Lung (tissue), 12 donors: ENCODE results near the gene GABRG3. TPM values are rescaled to one million over a fixed set of nuclear protein-coding genes. Genes with fewer than 3 reads are reported as not detected.

ENCODE experiments used
- ATAC-seq: fragments of 200-7000 bp; cut with Tn5 transposase; one replicate; pipeline ENCODE4 v1.9.1; 2020; ENCODE audit warnings: moderate number of reproducible peaks; ENCODE audit not compliant: insufficient read depth, low FRiP score
- DNase-seq, 3 donors: peaks; one replicate each; pipeline ENCODE4 v3.0.0-alpha.2; 2013 to 2017
- H3K27ac ChIP-seq, 2 donors: one replicate each; pipeline ENCODE4 v1.5.1; 2013; ENCODE audit warnings: mild to moderate bottlenecking in 2 of 2, moderate library complexity in 2 of 2, control low read depth in 1 of 2, inconsistent platforms in 1 of 2, low read depth in 1 of 2, low read length in 1 of 2
- H3K27me3 ChIP-seq, 3 donors: one replicate each; pipeline ENCODE4 v1.5.1; 2013; ENCODE audit warnings: low read length in 2 of 3; ENCODE audit not compliant: control insufficient read depth in 3 of 3, insufficient read depth in 3 of 3
- H3K36me3 ChIP-seq, 4 donors: one replicate each; pipeline ENCODE4 v1.5.1; 2013; ENCODE audit warnings: low read length in 4 of 4, mild to moderate bottlenecking in 1 of 4, moderate library complexity in 1 of 4; ENCODE audit not compliant: control insufficient read depth in 4 of 4, insufficient read depth in 4 of 4
- H3K4me1 ChIP-seq, 5 donors: one replicate each; pipeline ENCODE4 v1.5.1; 2013; ENCODE audit warnings: low read length in 5 of 5, mild to moderate bottlenecking in 2 of 5, moderate library complexity in 1 of 5; ENCODE audit not compliant: control insufficient read depth in 5 of 5, insufficient read depth in 5 of 5
- H3K4me3 ChIP-seq: one replicate; pipeline ENCODE4 v1.5.1; 2013; ENCODE audit warnings: mild to moderate bottlenecking, control low read depth, moderate library complexity
- H3K9ac ChIP-seq, 2 donors: one replicate each; pipeline ENCODE4 v1.5.1; 2013; ENCODE audit warnings: low read length in 2 of 2, control low read depth in 1 of 2; ENCODE audit not compliant: insufficient read depth in 1 of 2
- H3K9me3 ChIP-seq, 4 donors: one replicate each; pipeline ENCODE4 v1.5.1; 2013; ENCODE audit warnings: low read length in 3 of 4, mild to moderate bottlenecking in 1 of 4, moderate library complexity in 1 of 4; ENCODE audit not compliant: control insufficient read depth in 4 of 4, insufficient read depth in 3 of 4
- CTCF ChIP-seq: IDR thresholded peaks from 2 replicates; pipeline ENCODE4 v1.5.1; 2012; ENCODE audit warnings: mild to moderate bottlenecking; ENCODE audit errors: control extremely low read depth, extremely low read depth
- WGBS, 2 donors: extraction: QIAGEN DNeasy Blood & Tissue Kit; methylation state at CpG; one replicate each; pipeline ENCODE4 v1.1.7; 2013; 5-methylcytosine and 5-hydroxymethylcytosine counted together
- polyA plus RNA-seq, 2 donors: library from polyadenylated mRNA; stranded (reverse); fragments of 200-250 nt; gene quantifications; one replicate each; pipeline ENCODE4 v1.2.1, GENCODE V29; 2013
- total RNA-seq, 2 donors: library from RNA; depleted of rRNA in 1 of 2; stranded (reverse); fragments of >200 nt in 1 of 2; gene quantifications; one replicate each; pipeline ENCODE4 v1.2.1, GENCODE V29; 2014 to 2021
- donor health status: control.
- donor health status: control.
- donor health status: Bipolar disorder and iron deficiency.
- donor health status: healthy.
- donor health status: DM: yes; HTN: yes; CAD: no.

The GABRG3 gene
- total and polyA plus RNA-seq, 4 donors, result 16.9 TPM; not detected in 3

GRCh38 chr15:27468151-27468591, 497.2 kb downstream of the GABRG3 start:
- DNase-seq (no peak), ATAC-seq (no peak)
- WGBS, 2 donors, result 30 to 43% methylated on average over 3 of the region's 3 CpGs
- no peak overlapping the region for H3K9ac ChIP-seq
- H3K27me3 ChIP-seq, result no peaks in the 10 kb centered on the region
- H3K4me1 ChIP-seq, result peaks cover 0 to 38% (median 12%) of the 10 kb centered on the region in 5 donors
- no peak overlapping the region for H3K4me3 ChIP-seq
- no peak for TF ChIP-seq CTCF
- H3K36me3 ChIP-seq, result no peaks in the 10 kb centered on the region
- no peak overlapping the region for H3K27ac ChIP-seq
- peaks cover 0 to 2% (median 0%) of the 10 kb centered on the region in 4 donors for H3K9me3 ChIP-seq

GRCh38 chr15:27473845-27474244, 502.9 kb downstream of the GABRG3 start:
- DNase-seq (no peak), ATAC-seq (no peak)
- Histone ChIP-seq H3K9ac (no peak overlapping the region), H3K9me3 (no peaks in the 10 kb centered on the region), H3K27ac (no peak overlapping the region), H3K27me3 (no peaks in the 10 kb centered on the region), H3K4me3 (no peak overlapping the region), H3K4me1 (no peaks in the 10 kb centered on the region), H3K36me3 (no peaks in the 10 kb centered on the region)
- WGBS, 2 donors, result 88 to 89% methylated on average over 1 of the region's 1 CpG
- TF ChIP-seq CTCF, result no peak

- no peak for TF ChIP-seq CTCF
- H3K9ac ChIP-seq, result no peak overlapping the region
- H3K36me3 ChIP-seq, result no peaks in the 10 kb centered on the region
- H3K4me3 ChIP-seq, result no peak overlapping the region
- H3K9me3 ChIP-seq, result no peaks in the 10 kb centered on the region
- H3K27ac ChIP-seq, result no peak overlapping the region
- 95% methylated on average over 4 of the region's 4 CpGs for WGBS, 2 donors
- DNase-seq (no peak), ATAC-seq (no peak)
- H3K27me3 ChIP-seq, result no peaks in the 10 kb centered on the region
- H3K4me1 ChIP-seq, result no peaks in the 10 kb centered on the region
Observed at GRCh38 chr15:27475395-27475794, 504.4 kb downstream of the GABRG3 start.
